Measurements from ENCODE around the gene SYTL3. TPM values are rescaled to one million over a fixed set of nuclear protein-coding genes. Genes with fewer than 3 reads are reported as not detected.
"Not testable (repeated sequence)": the region's sequence is repeated elsewhere in the genome, so short reads cannot be mapped to it uniquely, and the experiment has no call there.

Gene SYTL3
- total RNA-seq, 1 experiment from 2014 or later: 0.86 TPM

DNA sequence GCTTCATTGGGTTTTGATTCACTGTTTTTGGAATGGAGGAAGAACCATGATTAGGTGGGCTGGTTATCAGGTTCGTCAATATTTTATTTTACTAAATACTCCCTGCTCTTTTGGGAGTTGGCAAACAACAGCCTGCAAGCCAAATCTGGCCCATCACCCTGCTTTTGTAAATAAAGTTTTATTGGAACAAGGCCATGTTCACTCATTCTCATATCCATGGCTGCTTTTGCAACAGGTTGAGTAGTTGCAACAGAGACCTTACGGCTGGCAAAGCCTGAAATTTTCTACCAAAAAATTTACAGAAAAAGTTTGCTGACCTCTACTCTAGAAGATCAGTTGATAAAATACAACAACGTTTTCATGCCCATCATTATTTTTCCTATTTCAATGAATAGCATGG, 45.1 kb downstream of the SYTL3 start:
- Mint-ChIP-seq H3K36me3 (ENCODE audit: insufficient read depth, unreplicated experiment) (no peaks in the 10 kb centered on the region), H3K27me3 (ENCODE audit: insufficient read depth, unreplicated experiment) (no peaks in the 10 kb centered on the region), H3K9me3 (ENCODE audit: unreplicated experiment) (no peaks in the 10 kb centered on the region), H3K27ac (ENCODE audit: unreplicated experiment) (no peak overlapping the region), H3K4me3 (ENCODE audit: unreplicated experiment) (no peak overlapping the region), H3K4me1 (ENCODE audit: low read depth, unreplicated experiment) (no peaks in the 10 kb centered on the region)
- H3K4me3 ChIP-seq (ENCODE audit: low read depth, low read length): no peak overlapping the region
- intact Hi-C loops (cut with micrococcal nuclease; ENCODE audit: unreplicated experiment): no loop called here
- ChIA-PET CTCF (no interaction called here), POLR2A (no interaction called here)
- no peak for DNase-seq
- no TSS peak for BruUV-seq (replicated peaks)
- no peaks in the 10 kb centered on the region for H3K36me3 ChIP-seq (ENCODE audit: control insufficient read depth, insufficient read depth, low read length)
- TF ChIP-seq, protein P1, sequence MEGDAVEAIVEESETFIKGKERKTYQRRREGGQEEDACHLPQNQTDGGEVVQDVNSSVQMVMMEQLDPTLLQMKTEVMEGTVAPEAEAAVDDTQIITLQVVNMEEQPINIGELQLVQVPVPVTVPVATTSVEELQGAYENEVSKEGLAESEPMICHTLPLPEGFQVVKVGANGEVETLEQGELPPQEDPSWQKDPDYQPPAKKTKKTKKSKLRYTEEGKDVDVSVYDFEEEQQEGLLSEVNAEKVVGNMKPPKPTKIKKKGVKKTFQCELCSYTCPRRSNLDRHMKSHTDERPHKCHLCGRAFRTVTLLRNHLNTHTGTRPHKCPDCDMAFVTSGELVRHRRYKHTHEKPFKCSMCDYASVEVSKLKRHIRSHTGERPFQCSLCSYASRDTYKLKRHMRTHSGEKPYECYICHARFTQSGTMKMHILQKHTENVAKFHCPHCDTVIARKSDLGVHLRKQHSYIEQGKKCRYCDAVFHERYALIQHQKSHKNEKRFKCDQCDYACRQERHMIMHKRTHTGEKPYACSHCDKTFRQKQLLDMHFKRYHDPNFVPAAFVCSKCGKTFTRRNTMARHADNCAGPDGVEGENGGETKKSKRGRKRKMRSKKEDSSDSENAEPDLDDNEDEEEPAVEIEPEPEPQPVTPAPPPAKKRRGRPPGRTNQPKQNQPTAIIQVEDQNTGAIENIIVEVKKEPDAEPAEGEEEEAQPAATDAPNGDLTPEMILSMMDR (IDR thresholded peaks at IDR 0.05; ENCODE audit: insufficient read depth in 1 of 2, low read depth in 1 of 2, low read length in 1 of 2, severe bottlenecking in 1 of 2, unreplicated experiment in 1 of 2): no peak
- H3K9me3 ChIP-seq: no peaks in the 10 kb centered on the region
- no peaks in the 10 kb centered on the region for H3K4me1 ChIP-seq
- H3K27me3 ChIP-seq (replicated peaks; ENCODE audit: control insufficient read depth, insufficient read depth, low read length): no peaks in the 10 kb centered on the region

DNA sequence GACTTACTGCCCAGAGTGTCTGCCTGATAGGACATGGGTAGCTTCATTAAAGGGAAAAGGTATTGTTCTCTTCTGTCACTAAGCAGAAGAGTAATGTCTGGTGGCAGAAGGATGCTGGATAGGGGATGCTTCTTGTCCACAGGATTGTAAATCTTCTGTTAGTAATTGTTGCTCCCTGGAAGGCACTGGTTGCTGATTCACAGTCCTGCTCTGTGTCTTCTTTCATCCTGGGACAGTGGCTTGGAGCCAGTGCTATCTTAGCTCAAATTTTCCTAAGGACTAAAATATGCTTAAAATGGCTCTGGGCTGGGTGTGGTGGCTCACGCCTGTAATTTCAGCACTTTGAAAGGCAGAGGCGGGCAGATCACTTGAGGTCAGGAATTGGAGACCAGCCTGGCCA, 48.0 kb downstream of the SYTL3 start:
- H3K36me3 ChIP-seq (ENCODE audit: control insufficient read depth, insufficient read depth, low read length): no peaks in the 10 kb centered on the region
- H3K4me1 ChIP-seq: no peaks in the 10 kb centered on the region
- CTCF ChIA-PET: interaction anchor here (1.2 kb wide), 1 partner anchor 483 kb away, joined by 3 read pairs; no protein-coding TSS in a partner anchor
- TF ChIP-seq, protein P1 (IDR thresholded peaks at IDR 0.05; ENCODE audit: insufficient read depth in 1 of 2, low read depth in 1 of 2, low read length in 1 of 2, severe bottlenecking in 1 of 2, unreplicated experiment in 1 of 2): no peak
- no peak overlapping the region for H3K4me3 ChIP-seq (ENCODE audit: low read depth, low read length)
- H3K27ac Mint-ChIP-seq (ENCODE audit: unreplicated experiment): no peak overlapping the region
- H3K27me3 ChIP-seq (replicated peaks; ENCODE audit: control insufficient read depth, insufficient read depth, low read length): no peaks in the 10 kb centered on the region
- intact Hi-C loops (cut with micrococcal nuclease; ENCODE audit: unreplicated experiment): no loop called here
- no peaks in the 10 kb centered on the region for H3K4me1 Mint-ChIP-seq (ENCODE audit: low read depth, unreplicated experiment)
- POLR2A ChIA-PET: no interaction called here
- H3K4me3 Mint-ChIP-seq (ENCODE audit: unreplicated experiment): no peak overlapping the region
- no peak for DNase-seq
- no peaks in the 10 kb centered on the region for H3K9me3 Mint-ChIP-seq (ENCODE audit: unreplicated experiment)
- no peaks in the 10 kb centered on the region for H3K9me3 ChIP-seq
- no TSS peak for BruUV-seq (replicated peaks)
- no peaks in the 10 kb centered on the region for H3K27me3 Mint-ChIP-seq (ENCODE audit: insufficient read depth, unreplicated experiment)
- no peaks in the 10 kb centered on the region for H3K36me3 Mint-ChIP-seq (ENCODE audit: insufficient read depth, unreplicated experiment)

DNA sequence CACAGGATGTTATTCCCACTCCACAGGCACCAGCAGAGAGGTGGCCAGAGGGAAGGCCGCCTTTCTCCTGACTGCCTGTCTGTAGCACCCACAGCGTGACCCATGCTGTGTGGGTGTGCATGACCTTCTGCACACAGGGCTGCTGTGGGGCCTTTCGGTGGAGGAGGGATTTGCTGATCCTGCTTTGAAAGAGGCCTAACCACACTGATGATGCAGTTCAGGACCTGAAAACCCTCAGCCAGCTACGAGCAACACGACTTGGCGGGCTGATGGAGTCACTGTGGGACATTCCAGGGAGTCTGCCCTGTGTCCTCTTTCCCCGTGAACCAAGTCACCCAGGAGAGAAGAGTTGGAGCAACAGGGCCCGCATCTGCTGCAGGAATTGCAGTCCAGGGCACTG, 49.1 kb downstream of the SYTL3 start:
- intact Hi-C loops (cut with micrococcal nuclease; ENCODE audit: unreplicated experiment): no loop called here
- no peak overlapping the region for H3K27ac Mint-ChIP-seq (ENCODE audit: unreplicated experiment)
- no peaks in the 10 kb centered on the region for H3K4me1 Mint-ChIP-seq (ENCODE audit: low read depth, unreplicated experiment)
- no peak for DNase-seq
- H3K4me3 Mint-ChIP-seq (ENCODE audit: unreplicated experiment): no peak overlapping the region
- H3K36me3 Mint-ChIP-seq (ENCODE audit: insufficient read depth, unreplicated experiment): no peaks in the 10 kb centered on the region
- POLR2A ChIA-PET: no interaction called here
- H3K4me1 ChIP-seq: peaks cover 1% of the 10 kb centered on the region; the same call in 1 of the 2 replicates
- CTCF ChIA-PET: no interaction called here
- no peaks in the 10 kb centered on the region for H3K9me3 ChIP-seq
- H3K9me3 Mint-ChIP-seq (ENCODE audit: unreplicated experiment): no peaks in the 10 kb centered on the region
- H3K27me3 Mint-ChIP-seq (ENCODE audit: insufficient read depth, unreplicated experiment): no peaks in the 10 kb centered on the region
- H3K36me3 ChIP-seq (ENCODE audit: control insufficient read depth, insufficient read depth, low read length): no peaks in the 10 kb centered on the region
- no peaks in the 10 kb centered on the region for H3K27me3 ChIP-seq (replicated peaks; ENCODE audit: control insufficient read depth, insufficient read depth, low read length)
- no TSS peak for BruUV-seq (replicated peaks)
- no peak overlapping the region for H3K4me3 ChIP-seq (ENCODE audit: low read depth, low read length)
- TF ChIP-seq, protein P1 (IDR thresholded peaks at IDR 0.05; ENCODE audit: insufficient read depth in 1 of 2, low read depth in 1 of 2, low read length in 1 of 2, severe bottlenecking in 1 of 2, unreplicated experiment in 1 of 2): no peak

DNA sequence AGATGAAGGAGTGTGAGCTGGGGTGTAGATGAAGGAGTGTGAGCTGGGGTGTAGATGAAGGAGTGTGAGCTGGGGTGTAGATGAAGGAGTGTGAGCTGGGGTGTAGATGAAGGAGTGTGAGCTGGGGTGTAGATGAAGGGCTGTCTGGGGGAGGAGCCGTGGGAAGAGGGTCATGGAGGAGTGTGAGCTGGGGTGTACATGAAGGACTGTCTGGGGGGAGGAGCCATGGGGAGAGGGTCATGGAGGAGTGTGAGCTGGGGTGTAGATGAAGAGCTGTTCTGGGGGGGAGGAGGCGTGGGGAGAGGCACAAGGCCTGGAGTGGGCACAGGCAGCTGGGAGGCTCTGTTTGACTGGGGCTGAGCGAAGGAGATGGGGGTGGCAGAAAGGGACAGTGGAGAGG, 51.4 kb downstream of the SYTL3 start:
- intact Hi-C loops (cut with micrococcal nuclease; ENCODE audit: unreplicated experiment); POLR2A ChIA-PET; H3K36me3 Mint-ChIP-seq (ENCODE audit: insufficient read depth, unreplicated experiment); DNase-seq; H3K9me3 ChIP-seq; H3K27ac Mint-ChIP-seq (ENCODE audit: unreplicated experiment); H3K27me3 ChIP-seq (replicated peaks; ENCODE audit: control insufficient read depth, insufficient read depth, low read length); H3K4me1 Mint-ChIP-seq (ENCODE audit: low read depth, unreplicated experiment); H3K4me3 ChIP-seq (ENCODE audit: low read depth, low read length); BruUV-seq (replicated peaks); H3K9me3 Mint-ChIP-seq (ENCODE audit: unreplicated experiment); H3K4me3 Mint-ChIP-seq (ENCODE audit: unreplicated experiment); H3K36me3 ChIP-seq (ENCODE audit: control insufficient read depth, insufficient read depth, low read length); H3K27me3 Mint-ChIP-seq (ENCODE audit: insufficient read depth, unreplicated experiment): not testable (repeated sequence)
- CTCF ChIA-PET: interaction anchor here (1.0 kb wide), 1 partner anchor 10 kb away, joined by 5 read pairs; no protein-coding TSS in a partner anchor
- peaks cover 16% of the 10 kb centered on the region for H3K4me1 ChIP-seq

Measured in Caco-2 (cell line).